Activated CD4-positive, alpha-beta memory T cell treated with anti-CD3 and anti-CD28 coated beads for 36 hours (primary cell): ENCODE measurements around the gene CELF4. TPM values are rescaled to one million over a fixed set of nuclear protein-coding genes. Genes with fewer than 3 reads are reported as not detected.

ENCODE experiments used
- CTCF ChIA-PET: fragments of 350-600 bp; sonication (Branson Sonifier 250); formaldehyde crosslinking; loops from one replicate; lab custom pipeline; 2021; ENCODE audit warnings: antibody characterized with exemption, inconsistent platforms; lab: Charles Lee
- POLR2A ChIA-PET: fragments of 350-600 bp; sonication (Branson Sonifier 250); formaldehyde crosslinking; loops from one replicate; lab custom pipeline; 2021; ENCODE audit warnings: antibody characterized with exemption; lab: Charles Lee
- DNase-seq: peaks from one replicate; pipeline ENCODE4 v3.0.0-alpha.2; 2020
- H3K27ac Mint-ChIP-seq: one replicate; pipeline ENCODE4 v1.8.0; 2021; ENCODE audit warnings: mixed read lengths
- H3K27me3 Mint-ChIP-seq: one replicate; pipeline ENCODE4 v1.8.0; 2021; ENCODE audit warnings: mixed read lengths
- H3K36me3 Mint-ChIP-seq: one replicate; pipeline ENCODE4 v1.8.0; 2021; ENCODE audit warnings: mixed read lengths
- H3K4me1 Mint-ChIP-seq: one replicate; pipeline ENCODE4 v1.8.0; 2021; ENCODE audit warnings: low read depth, mixed read lengths
- H3K4me3 Mint-ChIP-seq: one replicate; pipeline ENCODE4 v1.8.0; 2021; ENCODE audit warnings: mild to moderate bottlenecking, mixed read lengths
- H3K9me3 Mint-ChIP-seq: one replicate; pipeline ENCODE4 v1.8.0; 2021; ENCODE audit warnings: mixed read lengths
- intact Hi-C: fragments of 100-400 bp; cut with micrococcal nuclease; formaldehyde crosslinking; loops from one replicate; pipeline ENCODE4 v1.15.1; 2023
- total RNA-seq, 2 experiments: library from RNA; stranded (reverse); gene quantifications; one replicate each; pipeline ENCODE4 v1.2.3, GENCODE V29; 2021

The CELF4 gene
- total RNA-seq, 2 experiments from 2014 or later, result not detected

DNA sequence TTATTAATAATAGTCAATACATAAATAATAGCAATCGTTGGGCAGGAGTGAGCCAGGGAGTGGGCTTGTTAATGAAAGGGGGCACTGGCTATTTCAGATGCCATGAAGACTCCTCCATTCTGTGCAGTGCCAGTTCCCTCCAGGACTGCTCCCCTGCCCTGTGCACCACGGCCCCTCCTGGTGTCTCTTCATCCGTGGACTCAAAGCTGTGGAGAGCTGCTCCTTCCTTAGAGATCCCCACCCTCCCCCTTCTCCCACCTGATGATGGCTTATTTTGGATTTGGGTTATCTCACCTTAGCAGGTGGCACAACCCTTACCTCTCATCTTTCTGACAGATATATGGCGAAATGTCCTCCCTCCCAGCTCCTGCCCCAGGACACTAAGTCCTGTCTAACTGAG lies 3.1 kb upstream of the CELF4 start:
- ChIA-PET POLR2A (no interaction called here), CTCF (no interaction called here)
- DNase-seq, result no peak
- Mint-ChIP-seq H3K4me3 (no peak overlapping the region), H3K9me3 (no peaks in the 10 kb centered on the region), H3K36me3 (no peaks in the 10 kb centered on the region), H3K27me3 (peaks cover 57% of the 10 kb centered on the region), H3K27ac (no peak overlapping the region), H3K4me1 (peaks cover 12% of the 10 kb centered on the region)
- intact Hi-C loops, result no loop called here

DNA sequence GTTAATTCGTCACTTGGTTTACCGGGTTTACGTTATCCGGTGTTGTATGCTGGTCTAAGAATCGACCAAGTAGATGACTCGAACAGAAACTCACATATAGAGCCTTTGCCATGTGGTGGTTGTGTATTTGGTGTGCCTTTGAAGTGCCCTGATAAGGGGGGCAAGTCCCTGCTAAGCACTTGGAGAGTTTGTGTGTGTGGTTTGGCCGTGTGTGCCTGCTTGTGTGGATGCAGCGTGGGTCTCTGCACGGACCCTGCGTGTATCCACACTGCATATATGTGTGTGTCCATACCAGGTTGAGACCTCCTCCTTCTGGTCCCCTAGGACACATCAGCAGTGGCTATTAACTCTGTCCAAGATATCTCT lies 2.4 kb upstream of the CELF4 start:
- no peak overlapping the region for H3K4me3 Mint-ChIP-seq
- intact Hi-C loops, result no loop called here

DNA sequence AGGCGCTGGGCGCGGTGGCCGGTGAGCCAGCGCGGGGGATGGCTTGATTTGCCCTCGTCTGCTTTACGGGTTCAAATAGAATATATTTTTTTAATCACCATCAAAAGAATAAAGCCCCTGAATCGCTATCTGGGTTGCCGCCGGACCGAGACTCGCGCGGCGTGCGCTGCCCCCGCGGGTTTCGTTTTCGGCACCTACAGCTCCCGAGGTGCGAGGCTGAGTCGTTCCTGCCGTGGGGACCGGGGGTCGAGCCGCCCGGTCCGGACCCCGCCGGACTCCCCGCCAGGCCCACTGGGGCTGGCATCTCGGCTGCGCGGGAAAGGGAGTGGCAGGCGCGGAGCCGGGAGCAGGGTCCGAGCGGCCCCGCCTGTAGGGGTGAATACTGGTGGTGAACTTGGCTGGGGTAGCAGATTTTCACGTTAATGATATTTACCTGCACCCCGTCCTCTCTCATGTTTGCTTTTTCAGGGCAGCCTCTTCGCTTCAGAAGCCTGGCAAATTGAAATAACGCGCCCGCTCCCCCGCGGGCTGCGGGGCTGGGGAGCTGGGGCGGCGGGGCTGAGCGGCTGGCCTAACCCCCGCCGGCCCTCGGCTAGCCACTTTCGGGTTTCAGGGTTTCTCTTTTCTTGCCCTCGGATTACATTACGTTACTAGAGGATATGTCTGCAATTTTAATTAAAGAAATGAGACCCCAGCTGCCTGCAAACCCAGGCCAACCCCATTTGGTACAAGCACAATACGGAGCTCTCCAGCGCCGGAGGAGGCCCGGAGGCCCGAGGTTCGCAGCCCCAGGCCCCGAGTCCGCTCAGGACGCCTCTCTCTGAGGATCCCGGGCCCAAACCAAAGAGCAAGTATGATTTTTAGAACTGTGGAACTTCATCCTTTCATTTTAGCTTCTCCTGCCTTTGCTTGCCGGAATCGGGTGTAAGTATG lies 1.7 kb upstream of the CELF4 start:
- H3K4me1 Mint-ChIP-seq, result peaks cover 12% of the 10 kb centered on the region
- intact Hi-C loops, result no loop called here
- DNase-seq, result no peak
- ChIA-PET CTCF (interaction anchor here (0.6 kb wide), 1 partner anchor 290 kb away, joined by 3 read pairs; no protein-coding TSS in a partner anchor), POLR2A (no interaction called here)
- H3K4me3 Mint-ChIP-seq, result no peak overlapping the region
- no peak overlapping the region for H3K27ac Mint-ChIP-seq
- H3K36me3 Mint-ChIP-seq, result no peaks in the 10 kb centered on the region
- peaks cover 60% of the 10 kb centered on the region for H3K27me3 Mint-ChIP-seq
- no peaks in the 10 kb centered on the region for H3K9me3 Mint-ChIP-seq

More for the DNA sequence above, 2.4 kb upstream of the CELF4 start:
- DNase-seq, result no peak
- H3K27me3 Mint-ChIP-seq, result peaks cover 58% of the 10 kb centered on the region
- peaks cover 12% of the 10 kb centered on the region for H3K4me1 Mint-ChIP-seq
- no peak overlapping the region for H3K27ac Mint-ChIP-seq
- ChIA-PET CTCF (no interaction called here), POLR2A (no interaction called here)
- no peaks in the 10 kb centered on the region for H3K36me3 Mint-ChIP-seq
- H3K9me3 Mint-ChIP-seq, result no peaks in the 10 kb centered on the region

DNA sequence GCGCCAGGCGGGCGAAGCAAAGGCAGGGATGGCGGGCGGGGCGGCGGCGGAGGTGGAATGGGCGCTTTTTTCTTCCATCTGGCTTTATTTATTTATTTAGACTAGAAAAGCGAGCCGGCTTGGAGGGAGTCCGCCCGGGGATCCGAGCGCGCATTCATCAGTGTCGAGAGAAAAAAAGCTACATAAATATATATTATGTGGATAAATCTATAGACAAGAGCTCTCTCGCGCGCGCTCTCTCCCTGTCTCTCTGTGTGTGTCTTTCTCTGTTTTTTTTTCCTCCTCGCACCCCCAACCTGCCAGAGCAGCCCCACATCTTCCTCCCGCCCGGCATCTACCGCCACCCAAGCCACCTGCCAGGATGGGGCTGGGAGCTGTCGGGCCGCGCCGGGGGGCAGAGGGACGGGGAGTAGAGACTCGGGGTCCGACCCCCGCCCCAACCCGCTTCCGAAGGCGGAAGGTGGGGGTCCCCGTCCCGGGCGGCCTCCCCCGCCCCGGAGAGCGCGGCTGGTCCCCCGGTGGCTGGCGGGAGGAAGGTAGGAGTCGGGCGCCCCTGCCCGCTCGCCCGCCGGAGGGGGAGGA lies 972 bp upstream of the CELF4 start:
- Mint-ChIP-seq H3K27me3 (peaks cover 63% of the 10 kb centered on the region), H3K4me1 (peaks cover 12% of the 10 kb centered on the region), H3K9me3 (no peaks in the 10 kb centered on the region), H3K4me3 (no peak overlapping the region), H3K36me3 (no peaks in the 10 kb centered on the region), H3K27ac (no peak overlapping the region)
- ChIA-PET CTCF (no interaction called here), POLR2A (no interaction called here)
- DNase-seq, result no peak
- intact Hi-C loops, result no loop called here

DNA sequence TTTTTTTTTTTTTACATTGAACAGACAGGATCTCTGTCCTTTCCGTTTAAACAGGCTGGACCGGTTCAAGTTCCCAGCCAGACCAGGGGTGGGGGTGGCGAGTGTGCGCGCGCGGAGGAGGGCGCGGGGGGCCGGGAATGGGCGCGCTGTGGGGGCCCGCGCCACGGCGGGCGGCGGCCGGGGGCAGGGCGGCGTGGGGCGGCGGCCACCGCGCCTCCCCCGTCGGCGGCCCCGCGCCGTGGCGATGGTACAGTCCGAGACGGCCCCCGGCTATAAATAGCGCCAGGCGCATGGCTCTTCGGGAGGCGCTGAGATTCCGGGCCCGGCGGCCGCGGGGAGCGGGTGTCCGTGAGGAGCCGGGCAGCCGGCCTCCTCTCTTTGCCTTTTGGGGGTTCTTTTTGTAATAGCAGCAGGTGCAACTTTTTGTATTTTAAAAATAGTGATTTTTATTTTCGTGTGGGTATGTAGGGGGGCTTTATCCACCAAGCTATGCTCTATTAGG lies 430 bp upstream of the CELF4 start:
- intact Hi-C loops, result no loop called here
- H3K27me3 Mint-ChIP-seq, result peaks cover 63% of the 10 kb centered on the region
- H3K9me3 Mint-ChIP-seq, result no peaks in the 10 kb centered on the region
- DNase-seq, result no peak
- ChIA-PET CTCF (no interaction called here), POLR2A (no interaction called here)
- H3K36me3 Mint-ChIP-seq, result no peaks in the 10 kb centered on the region
- H3K4me1 Mint-ChIP-seq, result peaks cover 12% of the 10 kb centered on the region
- H3K27ac Mint-ChIP-seq, result no peak overlapping the region
- no peak overlapping the region for H3K4me3 Mint-ChIP-seq

DNA sequence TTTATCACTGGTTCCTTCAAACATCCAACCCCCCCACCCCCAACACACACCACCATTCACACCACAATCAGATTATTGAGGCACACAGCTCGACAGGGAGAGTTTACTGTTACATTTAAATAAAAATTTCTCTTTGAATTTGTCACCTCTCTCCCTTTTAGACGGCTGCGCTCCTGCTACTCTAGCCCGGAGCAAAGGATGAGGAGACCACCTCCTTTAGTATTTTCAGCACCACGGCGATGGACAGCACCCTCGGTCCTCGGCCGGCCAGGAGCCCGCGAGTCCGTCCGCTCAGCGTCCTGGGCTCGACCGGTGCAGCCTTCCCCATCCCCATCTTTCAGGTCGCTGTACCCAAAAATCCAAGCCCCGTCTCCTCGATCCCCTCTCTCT lies 892 bp downstream of the CELF4 start:
- Mint-ChIP-seq H3K27me3 (peaks cover 54% of the 10 kb centered on the region), H3K9me3 (no peaks in the 10 kb centered on the region), H3K36me3 (no peaks in the 10 kb centered on the region), H3K4me1 (peaks cover 12% of the 10 kb centered on the region), H3K4me3 (no peak overlapping the region), H3K27ac (no peak overlapping the region)
- CTCF ChIA-PET, result no interaction called here
- DNase-seq, result no peak
- POLR2A ChIA-PET, result no interaction called here
- intact Hi-C loops, result no loop called here

DNA sequence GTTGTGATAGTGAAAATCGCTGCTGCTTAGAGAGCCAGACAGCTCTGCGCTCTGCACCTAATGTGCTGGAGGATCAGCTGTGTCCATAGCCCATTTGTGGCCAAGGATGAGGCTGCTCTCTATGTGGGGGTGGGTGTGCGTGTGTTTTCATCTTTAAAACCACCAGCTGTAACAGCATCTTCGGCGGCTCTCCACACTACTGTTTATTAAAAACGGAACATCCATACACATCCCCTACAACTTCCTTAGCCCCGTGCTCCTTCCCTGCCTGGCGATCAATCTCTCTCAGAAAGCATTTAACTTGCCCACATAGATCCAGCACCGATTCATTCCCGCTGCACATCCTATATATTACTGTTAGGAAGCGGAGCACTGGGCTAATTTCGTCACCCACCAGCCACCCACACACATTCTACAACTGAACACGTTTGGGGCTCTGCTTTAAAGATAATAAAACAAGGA lies 1.6 kb downstream of the CELF4 start:
- Mint-ChIP-seq H3K27ac (no peak overlapping the region), H3K36me3 (no peaks in the 10 kb centered on the region), H3K4me1 (peaks cover 12% of the 10 kb centered on the region), H3K27me3 (peaks cover 50% of the 10 kb centered on the region), H3K9me3 (no peaks in the 10 kb centered on the region), H3K4me3 (no peak overlapping the region)
- POLR2A ChIA-PET, result no interaction called here
- DNase-seq, result no peak
- CTCF ChIA-PET, result no interaction called here
- intact Hi-C loops, result no loop called here

DNA sequence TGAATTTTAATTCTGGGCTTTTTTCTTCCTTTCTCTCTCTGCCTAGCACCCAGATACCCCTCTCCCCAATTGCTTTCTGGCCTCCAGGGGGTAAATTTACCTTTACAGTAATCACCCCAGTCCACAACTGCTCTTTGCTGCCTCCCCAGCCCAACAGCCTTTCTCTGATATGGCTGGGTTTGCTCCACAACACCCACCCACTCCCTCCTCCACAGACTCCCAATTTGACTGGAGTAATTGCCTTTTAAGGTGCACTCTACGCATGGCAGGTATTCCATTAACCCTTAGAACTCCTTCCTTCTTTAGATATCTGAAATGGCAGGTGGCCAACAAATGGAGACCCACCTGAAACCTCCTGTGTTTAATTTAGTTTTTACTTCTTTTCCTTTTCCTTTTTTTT lies 3.6 kb downstream of the CELF4 start:
- CTCF ChIA-PET, result no interaction called here
- H3K27ac Mint-ChIP-seq, result no peak overlapping the region
- H3K9me3 Mint-ChIP-seq, result no peaks in the 10 kb centered on the region
- intact Hi-C loops, result no loop called here
- no peaks in the 10 kb centered on the region for H3K36me3 Mint-ChIP-seq
- H3K4me3 Mint-ChIP-seq, result no peak overlapping the region
- DNase-seq, result no peak
- peaks cover 37% of the 10 kb centered on the region for H3K27me3 Mint-ChIP-seq
- POLR2A ChIA-PET, result no interaction called here
- peaks cover 5% of the 10 kb centered on the region for H3K4me1 Mint-ChIP-seq

DNA sequence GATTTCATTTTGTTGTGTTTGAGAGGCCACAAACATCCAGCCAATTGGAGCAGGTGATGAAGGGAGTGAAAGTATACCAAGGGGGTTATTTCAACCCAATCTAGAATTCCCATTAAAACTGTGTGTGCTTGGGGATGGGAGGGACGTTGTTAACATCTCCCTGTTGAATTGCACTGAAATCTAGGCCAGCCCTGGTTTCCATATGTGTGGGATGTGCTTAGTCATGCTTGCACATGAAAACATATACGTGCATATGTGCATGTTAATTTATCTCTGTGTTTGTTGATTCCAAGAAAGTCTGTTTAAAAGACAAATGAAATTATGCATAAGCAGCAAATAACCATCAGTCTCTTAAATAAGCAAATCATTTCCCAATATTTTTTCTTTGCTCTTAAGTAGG lies 5.6 kb downstream of the CELF4 start:
- Mint-ChIP-seq H3K27me3 (peaks cover 25% of the 10 kb centered on the region), H3K27ac (no peak overlapping the region), H3K36me3 (no peaks in the 10 kb centered on the region), H3K4me3 (no peak overlapping the region), H3K9me3 (no peaks in the 10 kb centered on the region), H3K4me1 (no peaks in the 10 kb centered on the region)
- ChIA-PET POLR2A (no interaction called here), CTCF (interaction anchor here (0.7 kb wide), 1 partner anchor 156 kb away, joined by 4 read pairs; no protein-coding TSS in a partner anchor)
- no peak for DNase-seq
- intact Hi-C loops, result no loop called here

DNA sequence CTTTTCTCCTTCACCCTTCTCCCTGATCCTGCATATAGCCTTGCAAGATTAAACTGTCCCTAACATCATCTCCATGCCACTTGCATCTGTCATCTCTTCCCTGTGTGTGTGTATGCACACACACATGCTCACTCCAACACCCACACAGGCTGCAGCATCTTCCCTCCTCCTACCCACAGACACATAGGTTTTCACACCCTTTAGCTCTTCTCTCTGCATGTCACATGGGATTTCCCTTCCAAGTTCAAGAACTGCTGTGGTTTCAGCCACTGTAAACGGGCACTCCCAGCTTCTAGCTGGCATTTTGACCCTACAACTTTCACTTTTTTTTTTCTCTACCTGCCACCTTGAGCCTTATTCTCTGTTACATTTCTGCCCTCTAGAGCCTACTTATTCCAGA lies 6.4 kb downstream of the CELF4 start:
- ChIA-PET CTCF (no interaction called here), POLR2A (no interaction called here)
- no peaks in the 10 kb centered on the region for H3K4me1 Mint-ChIP-seq

DNA sequence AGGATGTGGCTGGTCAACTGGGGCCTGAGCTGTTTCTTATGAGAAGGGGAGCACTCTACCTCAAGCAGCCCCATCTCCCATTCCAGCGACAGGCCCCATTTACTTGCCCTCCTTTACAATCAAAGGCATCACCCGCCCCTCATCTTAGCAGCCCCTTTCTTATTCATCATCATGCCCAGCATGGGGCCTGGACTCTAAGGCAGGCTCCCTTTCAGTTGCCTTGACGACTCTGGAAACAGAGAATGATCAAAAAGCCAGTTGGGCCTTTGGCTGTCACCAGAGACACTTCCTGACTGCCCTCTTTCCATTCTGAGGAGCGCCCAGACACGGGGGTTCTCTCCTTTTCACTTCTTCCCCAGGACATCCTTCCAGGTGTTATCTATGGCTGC lies 11.2 kb downstream of the CELF4 start:
- POLR2A ChIA-PET, result no interaction called here
- no peak for DNase-seq
- Mint-ChIP-seq H3K4me1 (no peaks in the 10 kb centered on the region), H3K27ac (no peak overlapping the region), H3K9me3 (no peaks in the 10 kb centered on the region), H3K36me3 (no peaks in the 10 kb centered on the region), H3K27me3 (peaks cover 4% of the 10 kb centered on the region), H3K4me3 (no peak overlapping the region)
- CTCF ChIA-PET, result no interaction called here
- intact Hi-C loops, result no loop called here

More for the DNA sequence above, 6.4 kb downstream of the CELF4 start:
- H3K36me3 Mint-ChIP-seq, result no peaks in the 10 kb centered on the region
- intact Hi-C loops, result no loop called here
- H3K27ac Mint-ChIP-seq, result no peak overlapping the region
- H3K27me3 Mint-ChIP-seq, result peaks cover 17% of the 10 kb centered on the region
- H3K4me3 Mint-ChIP-seq, result no peak overlapping the region
- H3K9me3 Mint-ChIP-seq, result no peaks in the 10 kb centered on the region
- no peak for DNase-seq

DNA sequence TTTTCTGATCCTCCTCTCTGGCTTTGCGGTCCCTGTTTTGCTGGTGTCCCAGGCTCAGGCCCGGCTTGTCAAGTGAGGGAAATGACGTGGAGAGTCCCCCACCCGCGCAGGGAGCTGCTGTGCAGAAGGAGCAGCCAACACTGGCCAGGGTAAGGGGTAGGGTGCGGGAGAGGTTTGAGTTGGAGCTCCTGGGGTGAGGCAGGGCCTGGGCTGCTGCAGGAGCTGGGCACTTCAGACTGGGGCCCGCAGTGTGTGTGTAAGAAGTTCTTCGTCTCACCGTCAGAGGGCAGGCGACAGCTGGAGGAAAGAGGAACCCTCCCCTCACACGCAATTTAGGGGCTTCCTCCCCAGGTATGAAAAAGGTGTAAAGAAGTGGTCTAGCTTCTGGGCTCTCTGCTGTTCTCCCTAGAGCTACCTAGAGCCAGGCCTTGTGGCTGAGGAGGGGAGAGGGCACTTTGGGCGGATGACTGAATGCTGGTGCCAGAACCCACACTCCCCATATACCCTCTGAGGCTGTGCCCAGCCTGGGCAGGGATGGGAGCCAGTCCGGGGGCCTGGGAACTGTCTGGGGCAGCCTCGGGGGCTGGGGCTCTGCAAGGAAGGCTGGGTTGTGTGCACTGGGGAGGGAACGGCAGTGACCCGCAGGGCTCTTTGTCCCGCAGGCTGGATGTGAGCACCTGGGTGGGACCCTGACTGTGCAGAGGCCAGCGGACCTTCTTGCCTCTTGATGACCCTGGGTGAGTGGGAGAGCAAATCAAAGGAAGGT lies 11.8 kb downstream of the CELF4 start:
- Mint-ChIP-seq H3K4me1 (no peaks in the 10 kb centered on the region), H3K4me3 (no peak overlapping the region), H3K27ac (no peak overlapping the region), H3K27me3 (no peaks in the 10 kb centered on the region), H3K36me3 (no peaks in the 10 kb centered on the region), H3K9me3 (no peaks in the 10 kb centered on the region)
- ChIA-PET POLR2A (no interaction called here), CTCF (no interaction called here)
- intact Hi-C loops, result no loop called here
- DNase-seq, result no peak
